Liver (tissue), 9 donors: ENCODE results near the gene RNF175. TPM values are rescaled to one million over a fixed set of nuclear protein-coding genes. Genes with fewer than 3 reads are reported as not detected.

Experiments
- DNase-seq: peaks from one replicate; pipeline ENCODE4 v3.0.0-alpha.2; 2017; ENCODE audit warnings: low spot score
- H3K27ac ChIP-seq, 2 donors: one replicate each; pipeline ENCODE4 v1.7.0; 2013; ENCODE audit warnings: inconsistent platforms in 2 of 2, low read length in 2 of 2, control low read depth in 1 of 2, low read depth in 1 of 2, mild to moderate bottlenecking in 1 of 2
- H3K27me3 ChIP-seq, 4 donors: one replicate each; pipeline versions ENCODE4 v1.6.1 to v1.7.0; 2013; ENCODE audit warnings: low read length in 3 of 4, inconsistent platforms in 1 of 4, mild to moderate bottlenecking in 1 of 4, moderate library complexity in 1 of 4; ENCODE audit not compliant: control insufficient read depth in 4 of 4, insufficient read depth in 4 of 4
- H3K36me3 ChIP-seq, 4 donors: one replicate each; pipeline versions ENCODE4 v1.6.1 to v1.7.0; 2013; ENCODE audit warnings: low read length in 3 of 4, mild to moderate bottlenecking in 3 of 4, low read depth in 1 of 4, moderate library complexity in 1 of 4; ENCODE audit not compliant: control insufficient read depth in 4 of 4, insufficient read depth in 3 of 4
- H3K4me1 ChIP-seq, 4 donors: one replicate each; pipeline versions ENCODE4 v1.6.1 to v1.7.0; 2013; ENCODE audit warnings: low read length in 3 of 4, mild to moderate bottlenecking in 3 of 4, moderate library complexity in 1 of 4; ENCODE audit not compliant: control insufficient read depth in 4 of 4, insufficient read depth in 4 of 4
- H3K4me3 ChIP-seq, 3 donors: one replicate each; pipeline versions ENCODE4 v1.6.1 to v1.7.0; 2013; ENCODE audit warnings: low read length in 3 of 3, control low read depth in 1 of 3, low read depth in 1 of 3, mild to moderate bottlenecking in 1 of 3
- H3K9ac ChIP-seq, 2 donors: one replicate each; pipeline ENCODE4 v1.7.0; 2013; ENCODE audit warnings: low read length in 2 of 2, mild to moderate bottlenecking in 2 of 2, moderate library complexity in 2 of 2, control low read depth in 1 of 2, low read depth in 1 of 2
- H3K9me3 ChIP-seq, 4 donors: one replicate each; pipeline versions ENCODE4 v1.6.1 to v1.7.0; 2013; ENCODE audit warnings: low read length in 3 of 4; ENCODE audit not compliant: control insufficient read depth in 4 of 4
- ATF3 ChIP-seq: IDR thresholded peaks from 2 replicates; pipeline ENCODE4 v1.6.1; 2016; ENCODE audit warnings: antibody characterized with exemption
- CTCF ChIP-seq: fragments of 150-350 bp; IDR thresholded peaks from 2 replicates; pipeline ENCODE4 v1.5.1; 2017; ENCODE audit warnings: improper control_type of control experiment, low read depth, low read length; ENCODE audit not compliant: missing input control
- EGR1 ChIP-seq, 2 donors: IDR thresholded peaks; 2 replicates each; pipeline ENCODE4 v1.6.1; 2016 to 2018; ENCODE audit warnings: antibody characterized with exemption in 2 of 2, low read depth in 2 of 2
- FOXA1 ChIP-seq: IDR thresholded peaks from 2 replicates; pipeline ENCODE4 v1.6.1; 2016; ENCODE audit warnings: antibody characterized with exemption
- FOXA2 ChIP-seq: IDR thresholded peaks from 2 replicates; pipeline ENCODE4 v1.6.1; 2016; ENCODE audit warnings: antibody characterized with exemption
- GABPA ChIP-seq, 2 donors: IDR thresholded peaks in 1 of 2; conservative IDR thresholded peaks in 1 of 2; 2 replicates each; pipeline ENCODE4 v1.6.1; 2016; ENCODE audit warnings: antibody characterized with exemption in 2 of 2, mild to moderate bottlenecking in 1 of 2, moderate library complexity in 1 of 2
- HNF4A ChIP-seq, 2 donors: conservative IDR thresholded peaks; 2 replicates each; pipeline ENCODE4 v1.6.1; 2016; ENCODE audit warnings: antibody characterized with exemption in 2 of 2, mild to moderate bottlenecking in 2 of 2
- HNF4G ChIP-seq: IDR thresholded peaks from 2 replicates; pipeline ENCODE4 v1.6.1; 2016; ENCODE audit warnings: antibody characterized with exemption
- JUND ChIP-seq, 2 donors: IDR thresholded peaks; 2 replicates each; pipeline ENCODE4 v1.6.1; 2016; ENCODE audit warnings: antibody characterized with exemption in 2 of 2
- MAX ChIP-seq: IDR thresholded peaks from 2 replicates; pipeline ENCODE4 v1.6.1; 2016; ENCODE audit warnings: antibody characterized with exemption
- NR2F2 ChIP-seq: IDR thresholded peaks from 2 replicates; pipeline ENCODE4 v1.6.1; 2016; ENCODE audit warnings: antibody characterized with exemption
- RAD21 ChIP-seq, 2 donors: IDR thresholded peaks; 2 replicates each; pipeline ENCODE4 v1.6.1; 2016; ENCODE audit warnings: antibody characterized with exemption in 2 of 2, mild to moderate bottlenecking in 2 of 2
- REST ChIP-seq: IDR thresholded peaks from 2 replicates; pipeline ENCODE4 v1.6.1; 2016; ENCODE audit warnings: antibody characterized with exemption, mild to moderate bottlenecking
- RXRA ChIP-seq, 2 donors: IDR thresholded peaks; 2 replicates each; pipeline ENCODE4 v1.6.1; 2017 to 2018; ENCODE audit warnings: antibody characterized with exemption in 2 of 2, mild to moderate bottlenecking in 1 of 2
- SP1 ChIP-seq: IDR thresholded peaks from 2 replicates; pipeline ENCODE4 v1.6.1; 2018; ENCODE audit warnings: antibody characterized with exemption, mild to moderate bottlenecking
- TAF1 ChIP-seq: conservative IDR thresholded peaks from 2 replicates; pipeline ENCODE4 v1.6.1; 2016; ENCODE audit warnings: antibody characterized with exemption, mild to moderate bottlenecking
- YY1 ChIP-seq: IDR thresholded peaks from 2 replicates; pipeline ENCODE4 v1.6.1; 2016; ENCODE audit warnings: antibody characterized with exemption, mild to moderate bottlenecking
- ZBTB33 ChIP-seq: IDR thresholded peaks from 2 replicates; pipeline ENCODE4 v1.6.1; 2016; ENCODE audit warnings: antibody characterized with exemption
- WGBS: extraction: QIAGEN DNeasy Blood & Tissue Kit; methylation state at CpG from one replicate; pipeline ENCODE4 v1.1.7; 2013; 5-methylcytosine and 5-hydroxymethylcytosine counted together
- polyA plus RNA-seq, 2 donors: library from polyadenylated mRNA; stranded (reverse) in 1 of 2; unstranded in 1 of 2; fragments of 200-250 nt in 1 of 2; fragments of >200 nt in 1 of 2; fragmentation: Nextera tagmentation in 1 of 2; extraction: Ambion mirVana in 1 of 2; gene quantifications; one replicate each; pipeline versions ENCODE4 v1.2.1 to v1.2.3, GENCODE V29; 2013 to 2015
- total RNA-seq, 2 donors: library from RNA; depleted of rRNA; stranded (reverse); fragments of >200 nt; gene quantifications; one replicate each; pipeline ENCODE4 v1.2.3, GENCODE V29; 2014
- donor health status: healthy.
- donor health status: healthy.
- donor health status: healthy.
- donor health status: healthy.
- donor health status: healthy.

The RNF175 gene
- total and polyA plus RNA-seq, 4 donors: 0.08 to 0.65 (median 0.24) TPM; not detected in 1

- Histone ChIP-seq H3K27me3 (peaks cover 0 to 5% (median 2%) of the 10 kb centered on the region in 4 donors), H3K9ac (no peak overlapping the region), H3K4me1 (no peaks in the 10 kb centered on the region), H3K9me3 (no peaks in the 10 kb centered on the region), H3K36me3 (no peaks in the 10 kb centered on the region), H3K4me3 (no peak overlapping the region), H3K27ac (no peak overlapping the region)
- DNase-seq: no peak
- 61% methylated on average over 1 of the region's 1 CpG for WGBS
- TF ChIP-seq MAX: no peak
- no peak for TF ChIP-seq ZBTB33
- TF ChIP-seq NR2F2: no peak
- TF ChIP-seq RXRA (IDR thresholded peaks at IDR 0.05): no peak
- TF ChIP-seq HNF4G: no peak
- no peak for TF ChIP-seq FOXA2
- TF ChIP-seq FOXA1: no peak
- TF ChIP-seq JUND (IDR thresholded peaks at IDR 0.05): no peak
- TF ChIP-seq ATF3: no peak
- no peak for TF ChIP-seq YY1
- no peak for TF ChIP-seq EGR1 (IDR thresholded peaks at IDR 0.05; ENCODE audit: low read depth in 2 of 2)
- no peak for TF ChIP-seq GABPA (IDR thresholded peaks at IDR 0.05 in 1 of 2, conservative IDR thresholded peaks at IDR 0.05 in 1 of 2)
- TF ChIP-seq REST: no peak
- no peak for TF ChIP-seq SP1
- TF ChIP-seq CTCF: no peak
- no peak for TF ChIP-seq TAF1
- TF ChIP-seq HNF4A (conservative IDR thresholded peaks at IDR 0.05): no peak
- no peak for TF ChIP-seq RAD21 (IDR thresholded peaks at IDR 0.05)
These were observed 48.4 kb upstream of the RNF175 start for GRCh38 chr4:153808175-153808574.
